ENCODE measurements around the gene GALNT8.
"Not testable (repeated sequence)": the region's sequence is repeated elsewhere in the genome, so short reads cannot be mapped to it uniquely, and the experiment has no call there.

DNA sequence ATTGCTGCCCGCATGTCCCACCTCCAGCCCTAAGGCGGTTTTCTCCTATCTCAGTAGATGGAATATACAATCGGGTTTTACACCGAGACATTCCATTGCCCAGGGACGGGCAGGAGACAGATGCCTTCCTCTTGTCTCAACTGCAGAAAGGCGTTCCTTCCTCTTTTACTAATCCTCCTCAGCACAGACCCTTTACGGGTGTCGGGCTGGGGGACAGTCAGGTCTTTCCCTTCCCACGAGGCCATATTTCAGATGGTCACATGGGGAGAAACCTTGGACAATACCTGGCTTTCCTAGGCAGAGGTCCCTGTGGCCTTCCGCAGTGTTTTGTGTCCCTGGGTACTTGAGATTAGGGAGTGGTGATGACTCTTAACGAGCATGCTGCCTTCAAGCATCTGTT, 1.4 kb downstream of the GALNT8 start:
- TF ChIP-seq, protein P1, sequence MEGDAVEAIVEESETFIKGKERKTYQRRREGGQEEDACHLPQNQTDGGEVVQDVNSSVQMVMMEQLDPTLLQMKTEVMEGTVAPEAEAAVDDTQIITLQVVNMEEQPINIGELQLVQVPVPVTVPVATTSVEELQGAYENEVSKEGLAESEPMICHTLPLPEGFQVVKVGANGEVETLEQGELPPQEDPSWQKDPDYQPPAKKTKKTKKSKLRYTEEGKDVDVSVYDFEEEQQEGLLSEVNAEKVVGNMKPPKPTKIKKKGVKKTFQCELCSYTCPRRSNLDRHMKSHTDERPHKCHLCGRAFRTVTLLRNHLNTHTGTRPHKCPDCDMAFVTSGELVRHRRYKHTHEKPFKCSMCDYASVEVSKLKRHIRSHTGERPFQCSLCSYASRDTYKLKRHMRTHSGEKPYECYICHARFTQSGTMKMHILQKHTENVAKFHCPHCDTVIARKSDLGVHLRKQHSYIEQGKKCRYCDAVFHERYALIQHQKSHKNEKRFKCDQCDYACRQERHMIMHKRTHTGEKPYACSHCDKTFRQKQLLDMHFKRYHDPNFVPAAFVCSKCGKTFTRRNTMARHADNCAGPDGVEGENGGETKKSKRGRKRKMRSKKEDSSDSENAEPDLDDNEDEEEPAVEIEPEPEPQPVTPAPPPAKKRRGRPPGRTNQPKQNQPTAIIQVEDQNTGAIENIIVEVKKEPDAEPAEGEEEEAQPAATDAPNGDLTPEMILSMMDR (IDR thresholded peaks at IDR 0.05 in 2 of 3, conservative IDR thresholded peaks at IDR 0.05 in 1 of 3; ENCODE audit: borderline replicate concordance in 1 of 3, insufficient read depth in 1 of 3, low read depth in 2 of 3, low read length in 2 of 3) = not testable (repeated sequence)
- TF ChIP-seq SP1 (IDR thresholded peaks at IDR 0.05; ENCODE audit: low read depth); RAD21 (IDR thresholded peaks at IDR 0.05; ENCODE audit: low read depth); CEBPB (IDR thresholded peaks at IDR 0.05; ENCODE audit: low read depth); EZH2 (IDR thresholded peaks at IDR 0.05); POLR2A (IDR thresholded peaks at IDR 0.05; ENCODE audit: borderline replicate concordance, extremely low read depth, insufficient read depth, insufficient read length): not testable (repeated sequence)

All from HCT116 (cell line).